ENCODE results near the gene ADAMTS2. TPM values are rescaled to one million over a fixed set of nuclear protein-coding genes. Genes with fewer than 3 reads are reported as not detected.

ADAMTS2 gene
- total and polyA plus RNA-seq, 2 experiments from 2014 or later = 1.6 to 8.1 TPM

- peaks cover 19% of the 10 kb centered on the region; the same call in 1 of the 2 replicates for H3K4me1 ChIP-seq (ENCODE audit: insufficient read depth)
- H2AFZ ChIP-seq = no peak overlapping the region
- no peaks in the 10 kb centered on the region for H3K9me2 ChIP-seq (ENCODE audit: insufficient read depth)
- 0 out of 2 replicates have a peak, but pooled peaks cover 6% of the 10 kb centered on the region for H3F3A ChIP-seq (replicated peaks; ENCODE audit: low read depth)
- TF ChIP-seq NANOG (IDR thresholded peaks at IDR 0.05; ENCODE audit: borderline replicate concordance) = no peak
- peak overlapping the region; percentile 99; the same call in 1 of the 2 replicates for H3K4me2 ChIP-seq
- Mint-ChIP-seq H3K4me3 (no peak overlapping the region; the same call in 2 of the 3 replicates), H3K9me3 (peaks cover 2% of the 10 kb centered on the region; the same call in 2 of the 3 replicates), H3K36me3 (ENCODE audit: low read depth) (no peaks in the 10 kb centered on the region; the same call in 2 of the 3 replicates), H3K27ac (no peak overlapping the region), H3K4me1 (peaks cover 17% of the 10 kb centered on the region), H3K27me3 (ENCODE audit: insufficient read depth, low read depth, poor library complexity) (peaks cover 52% of the 10 kb centered on the region)
- no peak overlapping the region for H3K27ac ChIP-seq (ENCODE audit: low read depth)
- no peaks in the 10 kb centered on the region; the same call in 1 of the 2 replicates for H4K20me1 ChIP-seq (replicated peaks; ENCODE audit: insufficient read depth)
- H3K27me3 ChIP-seq (ENCODE audit: insufficient read depth) = peaks cover 55% of the 10 kb centered on the region
- H3K36me3 ChIP-seq (ENCODE audit: insufficient read depth) = no peaks in the 10 kb centered on the region
- no peak; the same call in 2 of the 3 replicates for ATAC-seq
- H3K4me3 ChIP-seq = peak overlapping the region; percentile 83
- no peak for DNase-seq (ENCODE audit: low spot score)
- no peaks in the 10 kb centered on the region for H3K79me2 ChIP-seq (replicated peaks; ENCODE audit: insufficient read depth)
Measured at GRCh38 chr5:179345183-179345432, 153 bp downstream of the ADAMTS2 start.

GRCh38 chr5:179344431-179345182, 654 bp downstream of the ADAMTS2 start:
- DNase-seq (ENCODE audit: low spot score) = peak; percentile 39
- Histone ChIP-seq H3K9me2 (ENCODE audit: insufficient read depth) (no peaks in the 10 kb centered on the region), H4K20me1 (replicated peaks; ENCODE audit: insufficient read depth) (no peaks in the 10 kb centered on the region; the same call in 1 of the 2 replicates), H3K27me3 (ENCODE audit: insufficient read depth) (peaks cover 55% of the 10 kb centered on the region), H3K4me3 (peak overlapping the region; percentile 83), H3K4me1 (ENCODE audit: insufficient read depth) (peaks cover 19% of the 10 kb centered on the region; the same call in 1 of the 2 replicates), H3K4me2 (peak overlapping the region; percentile 99), H3F3A (replicated peaks; ENCODE audit: low read depth) (0 out of 2 replicates have a peak, but pooled peaks cover 6% of the 10 kb centered on the region), H3K27ac (ENCODE audit: low read depth) (no peak overlapping the region), H3K79me2 (replicated peaks; ENCODE audit: insufficient read depth) (no peaks in the 10 kb centered on the region), H2AFZ (peak overlapping the region; percentile 95), H3K36me3 (ENCODE audit: insufficient read depth) (no peaks in the 10 kb centered on the region)
- Mint-ChIP-seq H3K4me1 (peaks cover 17% of the 10 kb centered on the region), H3K4me3 (peak overlapping the region; percentile 74), H3K36me3 (ENCODE audit: low read depth) (no peaks in the 10 kb centered on the region; the same call in 2 of the 3 replicates), H3K27me3 (ENCODE audit: insufficient read depth, low read depth, poor library complexity) (peaks cover 52% of the 10 kb centered on the region), H3K27ac (no peak overlapping the region), H3K9me3 (peaks cover 2% of the 10 kb centered on the region; the same call in 2 of the 3 replicates)
- peak; percentile 13 for ATAC-seq
- TF ChIP-seq CTCF (conservative IDR thresholded peaks at IDR 0.05; ENCODE audit: low read depth in 2 of 2) = no peak
- peak; percentile 19 for TF ChIP-seq EZH2 (IDR thresholded peaks at IDR 0.05; ENCODE audit: low read depth, unreplicated experiment)
- TF ChIP-seq EZH2phosphoT487 (IDR thresholded peaks at IDR 0.05; ENCODE audit: unreplicated experiment) = no peak

DNA sequence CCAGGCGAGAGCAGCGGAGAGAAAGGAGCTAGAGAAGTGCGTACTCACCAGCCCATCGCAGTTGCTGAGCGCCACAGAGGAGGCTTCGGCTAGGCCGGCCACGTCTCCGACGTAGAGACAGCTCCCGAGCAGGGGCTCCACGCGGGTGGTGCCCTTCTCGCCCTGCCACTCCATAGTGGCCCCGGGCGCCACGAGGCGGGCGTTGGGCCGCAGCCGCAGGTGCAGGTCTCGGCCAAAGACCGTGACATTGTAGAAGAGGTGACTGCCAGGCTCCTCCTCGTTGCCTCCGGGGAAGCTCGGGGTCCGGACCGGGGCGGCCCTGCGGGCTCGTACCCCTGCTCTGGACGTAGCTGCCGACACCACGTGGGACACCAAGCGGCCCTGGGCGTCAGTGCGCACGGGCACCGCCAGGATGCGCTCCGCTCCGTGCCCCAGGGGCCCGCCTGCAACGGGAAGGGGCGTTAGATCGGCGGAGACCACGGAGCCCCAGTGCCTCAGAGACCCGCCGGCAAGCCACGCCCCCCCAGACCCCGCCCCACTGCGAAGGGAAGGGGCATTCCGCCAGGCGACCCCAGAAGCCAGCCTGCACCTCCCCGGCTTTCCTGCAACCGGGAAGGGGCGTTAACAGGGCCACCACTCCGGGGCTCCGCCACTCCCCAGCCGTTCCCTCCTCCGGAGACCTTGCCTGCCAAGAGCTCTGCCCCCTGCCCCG, 1.4 kb downstream of the ADAMTS2 start:
- H3K27ac ChIP-seq (ENCODE audit: low read depth) = no peak overlapping the region
- H3K79me2 ChIP-seq (replicated peaks; ENCODE audit: insufficient read depth) = no peaks in the 10 kb centered on the region
- 0 out of 2 replicates have a peak, but pooled peaks cover 6% of the 10 kb centered on the region for H3F3A ChIP-seq (replicated peaks; ENCODE audit: low read depth)
- H3K4me1 ChIP-seq (ENCODE audit: insufficient read depth) = peaks cover 19% of the 10 kb centered on the region; the same call in 1 of the 2 replicates
- peak; percentile 77 for ATAC-seq
- H3K4me3 ChIP-seq = peak overlapping the region; percentile 83
- Mint-ChIP-seq H3K27me3 (ENCODE audit: insufficient read depth, low read depth, poor library complexity) (peaks cover 50% of the 10 kb centered on the region), H3K27ac (no peak overlapping the region), H3K4me3 (peak overlapping the region; percentile 74), H3K36me3 (ENCODE audit: low read depth) (no peaks in the 10 kb centered on the region; the same call in 2 of the 3 replicates), H3K4me1 (peaks cover 17% of the 10 kb centered on the region), H3K9me3 (peaks cover 2% of the 10 kb centered on the region; the same call in 2 of the 3 replicates)
- H3K9me2 ChIP-seq (ENCODE audit: insufficient read depth) = no peaks in the 10 kb centered on the region
- TF ChIP-seq STAT1 (IDR thresholded peaks at IDR 0.05; ENCODE audit: unreplicated experiment) = no peak
- TF ChIP-seq CTCF (conservative IDR thresholded peaks at IDR 0.05; ENCODE audit: low read depth in 2 of 2) = peak; percentile 34 to 64
- H3K4me2 ChIP-seq = peak overlapping the region; percentile 99
- peak; percentile 90 for DNase-seq (ENCODE audit: low spot score)
- H4K20me1 ChIP-seq (replicated peaks; ENCODE audit: insufficient read depth) = no peaks in the 10 kb centered on the region; the same call in 1 of the 2 replicates
- H3K27me3 ChIP-seq (ENCODE audit: insufficient read depth) = peaks cover 53% of the 10 kb centered on the region
- H2AFZ ChIP-seq = peak overlapping the region; percentile 97
- no peaks in the 10 kb centered on the region for H3K36me3 ChIP-seq (ENCODE audit: insufficient read depth)

Data from GM23338 (cell line).